ENCODE data around the gene C1QTNF1. TPM values are rescaled to one million over a fixed set of nuclear protein-coding genes. Genes with fewer than 3 reads are reported as not detected.

Gene C1QTNF1
- total RNA-seq, 1 experiment from 2014 or later = 4.0 TPM

- peaks cover 10 to 22% of the 10 kb centered on the region in 2 experiments; a peak in 3 of 4 replicates for H3K4me1 ChIP-seq (ENCODE audit: control insufficient read depth in 1 of 2, insufficient read depth in 2 of 2, low read length in 2 of 2)
- intact Hi-C loops (cut with micrococcal nuclease) = no loop called here
- H3K9ac ChIP-seq (ENCODE audit: low read length) = peak within 1 kb of the TSS; percentile 80
- DNase-seq (ENCODE audit: low read depth, low spot score) (peak; percentile 92), ATAC-seq (peak; percentile 99)
- H3K36me3 ChIP-seq (ENCODE audit: control insufficient read depth in 1 of 2, insufficient read depth in 2 of 2, low read length in 2 of 2) = peaks cover 8 to 11% of the 10 kb centered on the region in 2 experiments; a peak in 3 of 4 replicates
- peak within 1 kb of the TSS; percentile 93 for H3K4me2 ChIP-seq (ENCODE audit: low read length)
- RAD21 ChIA-PET (ENCODE audit: low non-redundant PET in 1 of 2, low total read pairs in 2 of 2, uncharacterized antibody in 2 of 2, unreplicated experiment in 2 of 2) = interaction anchor here (0.7 to 1.5 kb wide), 5 partner anchors 8 to 317 kb away, joined by 3 to 5 read pairs (median 3); no protein-coding TSS in a partner anchor
- POLR2A ChIA-PET = interaction anchor here (0.8 to 1.7 kb wide), 6 partner anchors 9 to 95 kb away, joined by 3 to 5 read pairs (median 4); partner anchors contain the start of gene LGALS3BP
- no peaks in the 10 kb centered on the region for H3K27me3 ChIP-seq (ENCODE audit: insufficient read depth, low read length)
- BruUV-seq (replicated peaks) = no TSS peak
- peak within 1 kb of the TSS; percentile 67 for H3K27ac ChIP-seq (ENCODE audit: low read depth, low read length)
- H4K20me1 ChIP-seq (ENCODE audit: insufficient read depth) = no peaks in the 10 kb centered on the region
- peak within 1 kb of the TSS; percentile 99 for H2AFZ ChIP-seq (ENCODE audit: low read depth, low read length, poor library complexity, severe bottlenecking)
- H3K9me2 ChIP-seq (ENCODE audit: insufficient read depth) = no peaks in the 10 kb centered on the region
- CTCF ChIA-PET = interaction anchor here (0.6 to 1.8 kb wide), 16 partner anchors 8 to 1820 kb away, joined by 3 to 16 read pairs (median 4); no protein-coding TSS in a partner anchor
- TF ChIP-seq ZFX (IDR thresholded peaks at IDR 0.05) (peak; percentile 85; the same call in 1 of the 2 replicates), EGR1 (IDR thresholded peaks at IDR 0.05; ENCODE audit: low read depth) (peak; percentile 85; the same call in 1 of the 2 replicates), ATF3 (IDR thresholded peaks at IDR 0.05) (no peak), YY1 (IDR thresholded peaks at IDR 0.05; ENCODE audit: extremely low read depth, insufficient replicate concordance, low read depth, low read length) (peak; percentile 86), RAD21 (IDR thresholded peaks at IDR 0.05; ENCODE audit: low read depth) (no peak), POLR2AphosphoS5 (IDR thresholded peaks at IDR 0.05; ENCODE audit: low read depth, low read length) (peak; percentile 81), TCF7L2 (IDR thresholded peaks at IDR 0.05; ENCODE audit: borderline replicate concordance, extremely low read depth, insufficient read depth, insufficient read length) (peak; percentile 83), POLR2A (IDR thresholded peaks at IDR 0.05; ENCODE audit: borderline replicate concordance, extremely low read depth, insufficient read depth, insufficient read length) (peak; percentile 38)
- no peaks in the 10 kb centered on the region for H3K9me3 ChIP-seq (ENCODE audit: control insufficient read depth in 1 of 2, insufficient read depth in 1 of 2, low read depth in 1 of 2, low read length in 2 of 2)
- H3K79me2 ChIP-seq (ENCODE audit: insufficient read depth, low read length) = peaks cover 9% of the 10 kb centered on the region; the same call in 1 of the 2 replicates
- peak within 1 kb of the TSS; percentile 78 to 91 for H3K4me3 ChIP-seq (replicated peaks in 1 of 2; ENCODE audit: low read depth in 1 of 2, low read length in 2 of 2)
Measured at GRCh38 chr17:79074649-79075445, 50.9 kb downstream of the C1QTNF1 start, which contains the start of gene ENGASE. Gene ENGASE (plus strand): TSS chr17:79074824. CDS start chr17:79074945, 121 bp downstream.

Data from HCT116 (cell line).